ENCODE measurements around the gene ERGIC3. TPM values are rescaled to one million over a fixed set of nuclear protein-coding genes. Genes with fewer than 3 reads are reported as not detected.

The ERGIC3 gene
- polyA plus RNA-seq, 1 of the 3 experiments (the other 2 are of a cell fraction): 661 TPM

GRCh38 chr20:35529552-35529951, 12.3 kb upstream of the ERGIC3 start, which contains the start of gene C20orf173 (continued):
- no peak for TF ChIP-seq ZBTB33 (IDR thresholded peaks at IDR 0.05; ENCODE audit: borderline replicate concordance, low read depth)
- no peak for TF ChIP-seq USF1 (IDR thresholded peaks at IDR 0.05; ENCODE audit: borderline replicate concordance, low read depth)

- no peak overlapping the region for H3K27ac ChIP-seq (ENCODE audit: low read depth in 2 of 2, low read length in 1 of 2)
- H3K4me2 ChIP-seq: no peak overlapping the region
- H3K36me3 ChIP-seq (replicated peaks in 1 of 2; ENCODE audit: control insufficient read depth in 1 of 2, insufficient read depth in 2 of 2, low read length in 1 of 2): peaks cover 8 to 15% of the 10 kb centered on the region in 2 experiments
- peaks cover 0 to 14% of the 10 kb centered on the region in 2 experiments; a peak in 2 of 4 replicates for H3K4me1 ChIP-seq (ENCODE audit: control insufficient read depth in 1 of 2, insufficient read depth in 2 of 2, low read depth in 1 of 2, low read length in 1 of 2)
- no peak for DNase-seq
- H3F3A ChIP-seq (replicated peaks; ENCODE audit: insufficient read depth): peaks cover 3% of the 10 kb centered on the region
- no peaks in the 10 kb centered on the region for H3K27me3 ChIP-seq (ENCODE audit: insufficient read depth)
- no peak overlapping the region for H3K4me3 ChIP-seq (ENCODE audit: low read depth in 2 of 2, low read length in 1 of 2)
- H3K79me2 ChIP-seq (ENCODE audit: insufficient read depth): peaks cover 20% of the 10 kb centered on the region
- ChIA-PET POLR2A (no interaction called here), CTCF (interaction anchor here (0.6 kb wide), 1 partner anchor 24 kb away, joined by 3 read pairs; no protein-coding TSS in a partner anchor)
- no peak for TF ChIP-seq GATA2 (CRISPR knock-in tag; IDR thresholded peaks at IDR 0.05)
- TF ChIP-seq NFIC (IDR thresholded peaks at IDR 0.05; ENCODE audit: borderline replicate concordance): no peak
- no peak for TF ChIP-seq SIN3A (IDR thresholded peaks at IDR 0.05; ENCODE audit: borderline replicate concordance, low read depth, low read length)
- no peak for TF ChIP-seq CHD2 (IDR thresholded peaks at IDR 0.05; ENCODE audit: low read length, partially characterized antibody)
- no peak for TF ChIP-seq ELF1 (IDR thresholded peaks at IDR 0.05)
- H2AFZ ChIP-seq (ENCODE audit: low read depth): no peak overlapping the region
- 80% methylated on average over 11 of the region's 11 CpGs for WGBS (ENCODE audit: low lambda C conversion rate)
- H3K9me2 ChIP-seq: no peaks in the 10 kb centered on the region
- H3K9me3 ChIP-seq: no peaks in the 10 kb centered on the region
- H4K20me1 ChIP-seq (ENCODE audit: insufficient read depth): no peaks in the 10 kb centered on the region
- H3K9ac ChIP-seq: no peak overlapping the region
These were observed 2.1 kb upstream of the ERGIC3 start for GRCh38 chr20:35539756-35540212.

GRCh38 chr20:35541118-35541782, 628 bp upstream of the ERGIC3 start:
- Histone ChIP-seq H3K36me3 (replicated peaks in 1 of 2; ENCODE audit: control insufficient read depth in 1 of 2, insufficient read depth in 2 of 2, low read length in 1 of 2) (peaks cover 14 to 16% of the 10 kb centered on the region in 2 experiments), H3K27ac (ENCODE audit: low read depth in 2 of 2, low read length in 1 of 2) (no peak overlapping the region), H3K79me2 (ENCODE audit: insufficient read depth) (peaks cover 20% of the 10 kb centered on the region), H3K4me3 (ENCODE audit: low read depth in 2 of 2, low read length in 1 of 2) (peak overlapping the region; percentile 82), H4K20me1 (ENCODE audit: insufficient read depth) (no peaks in the 10 kb centered on the region), H3K9ac (no peak overlapping the region), H3K4me2 (peak overlapping the region; percentile 94), H3K27me3 (ENCODE audit: insufficient read depth) (no peaks in the 10 kb centered on the region), H3K9me2 (no peaks in the 10 kb centered on the region), H2AFZ (ENCODE audit: low read depth) (peak overlapping the region; percentile 93), H3K4me1 (ENCODE audit: control insufficient read depth in 1 of 2, insufficient read depth in 2 of 2, low read depth in 1 of 2, low read length in 1 of 2) (peaks cover 0 to 14% of the 10 kb centered on the region in 2 experiments; a peak in 2 of 4 replicates), H3F3A (replicated peaks; ENCODE audit: insufficient read depth) (peaks cover 3% of the 10 kb centered on the region), H3K9me3 (no peaks in the 10 kb centered on the region)
- ChIA-PET POLR2A (interaction anchor here (0.7 to 2.0 kb wide), 7 partner anchors 10 to 450 kb away, joined by 3 to 14 read pairs (median 4); partner anchors contain the start of genes RBM39, SCAND1 and SPAG4), CTCF (interaction anchor here (0.6 to 1.6 kb wide), 4 partner anchors 78 to 205 kb away, joined by 3 to 8 read pairs (median 3); no protein-coding TSS in a partner anchor)
- 59% methylated on average over 13 of the region's 13 CpGs for WGBS (ENCODE audit: low lambda C conversion rate)
- no peak for DNase-seq
- TF ChIP-seq NFIC (IDR thresholded peaks at IDR 0.05; ENCODE audit: borderline replicate concordance) (no peak), TEAD4 (IDR thresholded peaks at IDR 0.05; ENCODE audit: borderline replicate concordance, insufficient read depth) (no peak), FOSL2 (IDR thresholded peaks at IDR 0.05; ENCODE audit: borderline replicate concordance, low read depth) (no peak), JUND (IDR thresholded peaks at IDR 0.05) (no peak), MAX (IDR thresholded peaks at IDR 0.05; ENCODE audit: low read depth) (no peak), RXRA (IDR thresholded peaks at IDR 0.05; ENCODE audit: borderline replicate concordance, low read depth) (no peak), EZH2phosphoT487 (IDR thresholded peaks at IDR 0.05; ENCODE audit: borderline replicate concordance, low read depth) (no peak), MXI1 (IDR thresholded peaks at IDR 0.05; ENCODE audit: low read depth, low read length) (no peak), FOXM1 (IDR thresholded peaks at IDR 0.05; ENCODE audit: low read depth) (no peak), RFX5 (IDR thresholded peaks at IDR 0.05; ENCODE audit: low read length) (no peak), TAF1 (IDR thresholded peaks at IDR 0.05; ENCODE audit: borderline replicate concordance, low read depth, low read length) (no peak), TCF12 (IDR thresholded peaks at IDR 0.05) (no peak), USF1 (IDR thresholded peaks at IDR 0.05; ENCODE audit: borderline replicate concordance, low read depth) (no peak), USF2 (IDR thresholded peaks at IDR 0.05; ENCODE audit: borderline replicate concordance, low read depth, low read length) (no peak), SMC3 (IDR thresholded peaks at IDR 0.05; ENCODE audit: low read depth, low read length) (no peak), RAD21 (IDR thresholded peaks at IDR 0.05; ENCODE audit: low read length) (no peak)
